K562 (cell line): ENCODE measurements around the gene NACA.

ENCODE experiments used
- CCAR2 ChIP-seq: fragments of 200-400 bp; formaldehyde crosslinking; IDR thresholded peaks from 2 replicates; pipeline ENCODE4 v1.6.1; 2017; ENCODE audit warnings: mild to moderate bottlenecking, low read depth, low read length
- CHD2 ChIP-seq: IDR thresholded peaks from 2 replicates; pipeline ENCODE4 v1.6.1; 2011; ENCODE audit warnings: low read depth, low read length
- ESRRB ChIP-seq: fragments of 250-450 bp; sonication (Bioruptor Pico); IDR thresholded peaks from 2 replicates; pipeline ENCODE4 v1.5.0; 2020; ENCODE audit warnings: mild to moderate bottlenecking, moderate library complexity, borderline replicate concordance
- EZH2 ChIP-seq: IDR thresholded peaks from 2 replicates; pipeline ENCODE4 v1.6.1; 2012; ENCODE audit warnings: low read depth, mild to moderate bottlenecking, inconsistent platforms, low read length, borderline replicate concordance
- GABPB1 ChIP-seq: sonication (generic); formaldehyde crosslinking; IDR thresholded peaks from 2 replicates; pipeline ENCODE4 v1.8.0; 2022; ENCODE audit warnings: mild to moderate bottlenecking, missing genetic modification reagents
- POLR2A ChIP-seq: fragments of 450-650 bp; conservative IDR thresholded peaks from 2 replicates; pipeline ENCODE4 v1.6.1; 2016
- PPARD ChIP-seq: fragments of 250-450 bp; sonication (Bioruptor Pico); IDR thresholded peaks from 2 replicates; pipeline ENCODE4 v1.8.0; 2022; ENCODE audit warnings: inconsistent platforms, mild to moderate bottlenecking, moderate library complexity
- STAG1 ChIP-seq: sonication (generic); formaldehyde crosslinking; IDR thresholded peaks from 2 replicates; pipeline ENCODE4 v1.5.0; 2020; ENCODE audit warnings: missing genetic modification reagents, borderline replicate concordance
- ZNF23 ChIP-seq: fragments of 250-450 bp; sonication (Bioruptor Pico); IDR thresholded peaks from 2 replicates; pipeline ENCODE4 v1.4.0; 2020; ENCODE audit warnings: mild to moderate bottlenecking
- ZNF263 ChIP-seq: sonication (generic); formaldehyde crosslinking; IDR thresholded peaks from 2 replicates; pipeline ENCODE4 v1.8.0; 2022; ENCODE audit warnings: mild to moderate bottlenecking, missing genetic modification reagents, borderline replicate concordance
- TF ChIP-seq, protein P1 (sequence below): sonication (generic); formaldehyde crosslinking; IDR thresholded peaks from 2 replicates; pipeline ENCODE4 v1.8.0; 2023; ENCODE audit warnings: missing genetic modification reagents, mild to moderate bottlenecking, borderline replicate concordance
- TF ChIP-seq, protein P2 (sequence below), 3 experiments: IDR thresholded peaks in 2 of 3; conservative IDR thresholded peaks in 1 of 3; 2 replicates each; pipeline ENCODE4 v1.5.1; 2011 to 2012; ENCODE audit warnings: low read length in 3 of 3, mild to moderate bottlenecking in 3 of 3, control low read depth in 2 of 3, improper control_type of control experiment in 1 of 3, inconsistent platforms in 1 of 3, low read depth in 1 of 3, mixed read lengths in 1 of 3, moderate library complexity in 1 of 3; ENCODE audit not compliant: insufficient read depth in 2 of 3
- TF ChIP-seq, protein P3 (sequence below): sonication (generic); formaldehyde crosslinking; IDR thresholded peaks from 2 replicates; pipeline ENCODE4 v1.8.0; 2023; ENCODE audit warnings: mild to moderate bottlenecking, missing genetic modification reagents

DNA sequence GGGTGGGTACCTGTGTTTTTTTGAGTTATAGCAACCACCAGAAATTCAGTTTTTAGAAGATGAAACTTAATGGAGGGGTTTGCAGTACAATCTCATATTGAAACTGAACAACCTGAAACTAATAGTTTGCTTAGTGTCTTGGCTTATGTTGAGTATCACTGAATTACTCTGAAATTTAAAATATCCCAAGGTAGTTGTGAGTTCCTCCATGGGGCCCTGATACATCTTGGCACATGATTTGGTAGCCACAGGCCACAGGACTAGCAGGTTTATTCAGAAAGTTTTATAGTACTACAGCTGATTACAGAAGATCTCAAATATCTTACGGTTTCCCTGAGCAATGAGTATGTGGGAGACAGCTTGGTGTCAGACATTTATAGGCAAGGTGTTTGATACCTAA, 47.4 kb downstream of the NACA start:
- TF ChIP-seq ESRRB (CRISPR knock-in tag) (no peak), PPARD (no peak), POLR2A (no peak), EZH2 (no peak), CCAR2 (no peak), ZNF23 (CRISPR knock-in tag) (no peak), CHD2 (no peak), STAG1 (no peak), ZNF263 (CRISPR knock-in tag) (no peak), GABPB1 (no peak)
- TF ChIP-seq, protein P1, sequence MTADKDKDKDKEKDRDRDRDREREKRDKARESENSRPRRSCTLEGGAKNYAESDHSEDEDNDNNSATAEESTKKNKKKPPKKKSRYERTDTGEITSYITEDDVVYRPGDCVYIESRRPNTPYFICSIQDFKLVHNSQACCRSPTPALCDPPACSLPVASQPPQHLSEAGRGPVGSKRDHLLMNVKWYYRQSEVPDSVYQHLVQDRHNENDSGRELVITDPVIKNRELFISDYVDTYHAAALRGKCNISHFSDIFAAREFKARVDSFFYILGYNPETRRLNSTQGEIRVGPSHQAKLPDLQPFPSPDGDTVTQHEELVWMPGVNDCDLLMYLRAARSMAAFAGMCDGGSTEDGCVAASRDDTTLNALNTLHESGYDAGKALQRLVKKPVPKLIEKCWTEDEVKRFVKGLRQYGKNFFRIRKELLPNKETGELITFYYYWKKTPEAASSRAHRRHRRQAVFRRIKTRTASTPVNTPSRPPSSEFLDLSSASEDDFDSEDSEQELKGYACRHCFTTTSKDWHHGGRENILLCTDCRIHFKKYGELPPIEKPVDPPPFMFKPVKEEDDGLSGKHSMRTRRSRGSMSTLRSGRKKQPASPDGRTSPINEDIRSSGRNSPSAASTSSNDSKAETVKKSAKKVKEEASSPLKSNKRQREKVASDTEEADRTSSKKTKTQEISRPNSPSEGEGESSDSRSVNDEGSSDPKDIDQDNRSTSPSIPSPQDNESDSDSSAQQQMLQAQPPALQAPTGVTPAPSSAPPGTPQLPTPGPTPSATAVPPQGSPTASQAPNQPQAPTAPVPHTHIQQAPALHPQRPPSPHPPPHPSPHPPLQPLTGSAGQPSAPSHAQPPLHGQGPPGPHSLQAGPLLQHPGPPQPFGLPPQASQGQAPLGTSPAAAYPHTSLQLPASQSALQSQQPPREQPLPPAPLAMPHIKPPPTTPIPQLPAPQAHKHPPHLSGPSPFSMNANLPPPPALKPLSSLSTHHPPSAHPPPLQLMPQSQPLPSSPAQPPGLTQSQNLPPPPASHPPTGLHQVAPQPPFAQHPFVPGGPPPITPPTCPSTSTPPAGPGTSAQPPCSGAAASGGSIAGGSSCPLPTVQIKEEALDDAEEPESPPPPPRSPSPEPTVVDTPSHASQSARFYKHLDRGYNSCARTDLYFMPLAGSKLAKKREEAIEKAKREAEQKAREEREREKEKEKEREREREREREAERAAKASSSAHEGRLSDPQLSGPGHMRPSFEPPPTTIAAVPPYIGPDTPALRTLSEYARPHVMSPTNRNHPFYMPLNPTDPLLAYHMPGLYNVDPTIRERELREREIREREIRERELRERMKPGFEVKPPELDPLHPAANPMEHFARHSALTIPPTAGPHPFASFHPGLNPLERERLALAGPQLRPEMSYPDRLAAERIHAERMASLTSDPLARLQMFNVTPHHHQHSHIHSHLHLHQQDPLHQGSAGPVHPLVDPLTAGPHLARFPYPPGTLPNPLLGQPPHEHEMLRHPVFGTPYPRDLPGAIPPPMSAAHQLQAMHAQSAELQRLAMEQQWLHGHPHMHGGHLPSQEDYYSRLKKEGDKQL (CRISPR knock-in tag): no peak
- TF ChIP-seq, protein P2, sequence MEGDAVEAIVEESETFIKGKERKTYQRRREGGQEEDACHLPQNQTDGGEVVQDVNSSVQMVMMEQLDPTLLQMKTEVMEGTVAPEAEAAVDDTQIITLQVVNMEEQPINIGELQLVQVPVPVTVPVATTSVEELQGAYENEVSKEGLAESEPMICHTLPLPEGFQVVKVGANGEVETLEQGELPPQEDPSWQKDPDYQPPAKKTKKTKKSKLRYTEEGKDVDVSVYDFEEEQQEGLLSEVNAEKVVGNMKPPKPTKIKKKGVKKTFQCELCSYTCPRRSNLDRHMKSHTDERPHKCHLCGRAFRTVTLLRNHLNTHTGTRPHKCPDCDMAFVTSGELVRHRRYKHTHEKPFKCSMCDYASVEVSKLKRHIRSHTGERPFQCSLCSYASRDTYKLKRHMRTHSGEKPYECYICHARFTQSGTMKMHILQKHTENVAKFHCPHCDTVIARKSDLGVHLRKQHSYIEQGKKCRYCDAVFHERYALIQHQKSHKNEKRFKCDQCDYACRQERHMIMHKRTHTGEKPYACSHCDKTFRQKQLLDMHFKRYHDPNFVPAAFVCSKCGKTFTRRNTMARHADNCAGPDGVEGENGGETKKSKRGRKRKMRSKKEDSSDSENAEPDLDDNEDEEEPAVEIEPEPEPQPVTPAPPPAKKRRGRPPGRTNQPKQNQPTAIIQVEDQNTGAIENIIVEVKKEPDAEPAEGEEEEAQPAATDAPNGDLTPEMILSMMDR (IDR thresholded peaks at IDR 0.05 in 2 of 3, conservative IDR thresholded peaks at IDR 0.05 in 1 of 3; ENCODE audit: insufficient read depth in 2 of 3, low read depth in 1 of 3, low read length in 3 of 3): no peak
- TF ChIP-seq, protein P3, sequence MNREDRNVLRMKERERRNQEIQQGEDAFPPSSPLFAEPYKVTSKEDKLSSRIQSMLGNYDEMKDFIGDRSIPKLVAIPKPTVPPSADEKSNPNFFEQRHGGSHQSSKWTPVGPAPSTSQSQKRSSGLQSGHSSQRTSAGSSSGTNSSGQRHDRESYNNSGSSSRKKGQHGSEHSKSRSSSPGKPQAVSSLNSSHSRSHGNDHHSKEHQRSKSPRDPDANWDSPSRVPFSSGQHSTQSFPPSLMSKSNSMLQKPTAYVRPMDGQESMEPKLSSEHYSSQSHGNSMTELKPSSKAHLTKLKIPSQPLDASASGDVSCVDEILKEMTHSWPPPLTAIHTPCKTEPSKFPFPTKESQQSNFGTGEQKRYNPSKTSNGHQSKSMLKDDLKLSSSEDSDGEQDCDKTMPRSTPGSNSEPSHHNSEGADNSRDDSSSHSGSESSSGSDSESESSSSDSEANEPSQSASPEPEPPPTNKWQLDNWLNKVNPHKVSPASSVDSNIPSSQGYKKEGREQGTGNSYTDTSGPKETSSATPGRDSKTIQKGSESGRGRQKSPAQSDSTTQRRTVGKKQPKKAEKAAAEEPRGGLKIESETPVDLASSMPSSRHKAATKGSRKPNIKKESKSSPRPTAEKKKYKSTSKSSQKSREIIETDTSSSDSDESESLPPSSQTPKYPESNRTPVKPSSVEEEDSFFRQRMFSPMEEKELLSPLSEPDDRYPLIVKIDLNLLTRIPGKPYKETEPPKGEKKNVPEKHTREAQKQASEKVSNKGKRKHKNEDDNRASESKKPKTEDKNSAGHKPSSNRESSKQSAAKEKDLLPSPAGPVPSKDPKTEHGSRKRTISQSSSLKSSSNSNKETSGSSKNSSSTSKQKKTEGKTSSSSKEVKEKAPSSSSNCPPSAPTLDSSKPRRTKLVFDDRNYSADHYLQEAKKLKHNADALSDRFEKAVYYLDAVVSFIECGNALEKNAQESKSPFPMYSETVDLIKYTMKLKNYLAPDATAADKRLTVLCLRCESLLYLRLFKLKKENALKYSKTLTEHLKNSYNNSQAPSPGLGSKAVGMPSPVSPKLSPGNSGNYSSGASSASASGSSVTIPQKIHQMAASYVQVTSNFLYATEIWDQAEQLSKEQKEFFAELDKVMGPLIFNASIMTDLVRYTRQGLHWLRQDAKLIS: no peak
